ENCODE measurements around the gene BNC2. TPM values are rescaled to one million over a fixed set of nuclear protein-coding genes. Genes with fewer than 3 reads are reported as not detected.

Gene BNC2
- total and polyA plus RNA-seq, 2 of the 13 experiments (the other 11 are each of a cell fraction or from before 2014, with no cell fraction given): not detected

GRCh38 chr9:16485160-16485559 lies 385.3 kb downstream of the BNC2 start:
- BruUV-seq (replicated peaks): no TSS peak
- no peak for FAIRE-seq
- Histone ChIP-seq H3K36me3 (replicated peaks in 1 of 2; ENCODE audit: control insufficient read depth in 1 of 2, insufficient read depth in 2 of 2, low read length in 2 of 2) (no peaks in the 10 kb centered on the region), H3K9me3 (ENCODE audit: low read length) (no peaks in the 10 kb centered on the region), H3K79me2 (ENCODE audit: insufficient read depth, low read length) (no peaks in the 10 kb centered on the region), H3K9ac (ENCODE audit: insufficient read depth, low read depth, low read length) (no peak overlapping the region), H4K20me1 (ENCODE audit: insufficient read depth, low read length) (no peaks in the 10 kb centered on the region), H3K4me3 (replicated peaks in 1 of 3; ENCODE audit: insufficient read depth in 1 of 3, low read depth in 2 of 3, low read length in 3 of 3) (no peak overlapping the region), H3K27ac (ENCODE audit: extremely low read length, insufficient read depth, low read length) (no peak overlapping the region), H3K27me3 (ENCODE audit: control insufficient read depth in 1 of 2, insufficient read depth in 2 of 2, low read length in 2 of 2) (no peaks in the 10 kb centered on the region), H3K4me1 (ENCODE audit: insufficient read depth, low read length) (no peaks in the 10 kb centered on the region), H2AFZ (ENCODE audit: low read length) (no peak overlapping the region), H3K4me2 (ENCODE audit: low read depth, low read length) (no peak overlapping the region)
- ATAC-seq: no peak
- 0% methylated on average over 3 of the region's 3 CpGs for WGBS (ENCODE audit: low lambda C conversion rate)
- intact Hi-C loops (cut with micrococcal nuclease; ENCODE audit: unreplicated experiment) (no loop called here), in situ Hi-C loops (cut with HindIII; ENCODE audit: extremely low pct_ligation_motif_present, low pct_unique_long_range_greater_than_20kb) (no loop called here)
- DNase-seq (ENCODE audit: low spot score): no peak
- CTCF ChIA-PET (ENCODE audit: low intra/inter-chr PET ratio, low total read pairs): no interaction called here
- POLR2A ChIA-PET: no interaction called here
- TF ChIP-seq HCFC1 (IDR thresholded peaks at IDR 0.05; ENCODE audit: low read depth, low read length) (no peak), ZNF367 (CRISPR knock-in tag; IDR thresholded peaks at IDR 0.05; ENCODE audit: borderline replicate concordance) (no peak), ZFX (CRISPR knock-in tag; IDR thresholded peaks at IDR 0.05; ENCODE audit: low read depth) (no peak), MTF1 (CRISPR knock-in tag; IDR thresholded peaks at IDR 0.05) (no peak), RFX1 (IDR thresholded peaks at IDR 0.05) (no peak), NFRKB (IDR thresholded peaks at IDR 0.05) (no peak), TEAD2 (CRISPR knock-in tag; IDR thresholded peaks at IDR 0.05) (no peak), SCMH1 (CRISPR knock-in tag; IDR thresholded peaks at IDR 0.05; ENCODE audit: borderline replicate concordance) (no peak), ZBTB1 (CRISPR knock-in tag; IDR thresholded peaks at IDR 0.05; ENCODE audit: borderline replicate concordance) (no peak), ATF7 (IDR thresholded peaks at IDR 0.05) (no peak), ATF7 (CRISPR knock-in tag; IDR thresholded peaks at IDR 0.05) (no peak), ZNF275 (CRISPR knock-in tag; IDR thresholded peaks at IDR 0.05; ENCODE audit: borderline replicate concordance) (no peak)
- TF ChIP-seq, protein P1, sequence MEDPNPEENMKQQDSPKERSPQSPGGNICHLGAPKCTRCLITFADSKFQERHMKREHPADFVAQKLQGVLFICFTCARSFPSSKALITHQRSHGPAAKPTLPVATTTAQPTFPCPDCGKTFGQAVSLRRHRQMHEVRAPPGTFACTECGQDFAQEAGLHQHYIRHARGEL (CRISPR knock-in tag; IDR thresholded peaks at IDR 0.05): no peak
- TF ChIP-seq, protein P2, sequence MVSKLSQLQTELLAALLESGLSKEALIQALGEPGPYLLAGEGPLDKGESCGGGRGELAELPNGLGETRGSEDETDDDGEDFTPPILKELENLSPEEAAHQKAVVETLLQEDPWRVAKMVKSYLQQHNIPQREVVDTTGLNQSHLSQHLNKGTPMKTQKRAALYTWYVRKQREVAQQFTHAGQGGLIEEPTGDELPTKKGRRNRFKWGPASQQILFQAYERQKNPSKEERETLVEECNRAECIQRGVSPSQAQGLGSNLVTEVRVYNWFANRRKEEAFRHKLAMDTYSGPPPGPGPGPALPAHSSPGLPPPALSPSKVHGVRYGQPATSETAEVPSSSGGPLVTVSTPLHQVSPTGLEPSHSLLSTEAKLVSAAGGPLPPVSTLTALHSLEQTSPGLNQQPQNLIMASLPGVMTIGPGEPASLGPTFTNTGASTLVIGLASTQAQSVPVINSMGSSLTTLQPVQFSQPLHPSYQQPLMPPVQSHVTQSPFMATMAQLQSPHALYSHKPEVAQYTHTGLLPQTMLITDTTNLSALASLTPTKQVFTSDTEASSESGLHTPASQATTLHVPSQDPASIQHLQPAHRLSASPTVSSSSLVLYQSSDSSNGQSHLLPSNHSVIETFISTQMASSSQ (IDR thresholded peaks at IDR 0.05; ENCODE audit: low read depth): no peak
- TF ChIP-seq, protein P2 (CRISPR knock-in tag; IDR thresholded peaks at IDR 0.05; ENCODE audit: borderline replicate concordance): no peak
- TF ChIP-seq, protein P3, sequence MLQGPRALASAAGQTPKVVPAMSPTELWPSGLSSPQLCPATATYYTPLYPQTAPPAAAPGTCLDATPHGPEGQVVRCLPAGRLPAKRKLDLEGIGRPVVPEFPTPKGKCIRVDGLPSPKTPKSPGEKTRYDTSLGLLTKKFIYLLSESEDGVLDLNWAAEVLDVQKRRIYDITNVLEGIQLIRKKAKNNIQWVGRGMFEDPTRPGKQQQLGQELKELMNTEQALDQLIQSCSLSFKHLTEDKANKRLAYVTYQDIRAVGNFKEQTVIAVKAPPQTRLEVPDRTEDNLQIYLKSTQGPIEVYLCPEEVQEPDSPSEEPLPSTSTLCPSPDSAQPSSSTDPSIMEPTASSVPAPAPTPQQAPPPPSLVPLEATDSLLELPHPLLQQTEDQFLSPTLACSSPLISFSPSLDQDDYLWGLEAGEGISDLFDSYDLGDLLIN (CRISPR knock-in tag; IDR thresholded peaks at IDR 0.05; ENCODE audit: borderline replicate concordance): no peak
- TF ChIP-seq, protein P4, sequence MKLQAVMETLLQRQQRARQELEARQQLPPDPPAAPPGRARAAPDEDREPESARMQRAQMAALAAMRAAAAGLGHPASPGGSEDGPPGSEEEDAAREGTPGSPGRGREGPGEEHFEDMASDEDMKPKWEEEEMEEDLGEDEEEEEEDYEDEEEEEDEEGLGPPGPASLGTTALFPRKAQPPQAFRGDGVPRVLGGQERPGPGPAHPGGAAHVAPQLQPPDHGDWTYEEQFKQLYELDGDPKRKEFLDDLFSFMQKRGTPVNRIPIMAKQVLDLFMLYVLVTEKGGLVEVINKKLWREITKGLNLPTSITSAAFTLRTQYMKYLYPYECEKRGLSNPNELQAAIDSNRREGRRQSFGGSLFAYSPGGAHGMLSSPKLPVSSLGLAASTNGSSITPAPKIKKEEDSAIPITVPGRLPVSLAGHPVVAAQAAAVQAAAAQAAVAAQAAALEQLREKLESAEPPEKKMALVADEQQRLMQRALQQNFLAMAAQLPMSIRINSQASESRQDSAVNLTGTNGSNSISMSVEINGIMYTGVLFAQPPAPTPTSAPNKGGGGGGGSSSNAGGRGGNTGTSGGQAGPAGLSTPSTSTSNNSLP (IDR thresholded peaks at IDR 0.05; ENCODE audit: low read depth, low read length): no peak
- TF ChIP-seq, protein P5, sequence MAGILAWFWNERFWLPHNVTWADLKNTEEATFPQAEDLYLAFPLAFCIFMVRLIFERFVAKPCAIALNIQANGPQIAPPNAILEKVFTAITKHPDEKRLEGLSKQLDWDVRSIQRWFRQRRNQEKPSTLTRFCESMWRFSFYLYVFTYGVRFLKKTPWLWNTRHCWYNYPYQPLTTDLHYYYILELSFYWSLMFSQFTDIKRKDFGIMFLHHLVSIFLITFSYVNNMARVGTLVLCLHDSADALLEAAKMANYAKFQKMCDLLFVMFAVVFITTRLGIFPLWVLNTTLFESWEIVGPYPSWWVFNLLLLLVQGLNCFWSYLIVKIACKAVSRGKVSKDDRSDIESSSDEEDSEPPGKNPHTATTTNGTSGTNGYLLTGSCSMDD (CRISPR knock-in tag; IDR thresholded peaks at IDR 0.05): no peak
